Activated naive CD8-positive, alpha-beta T cell treated with anti-CD3 and anti-CD28 coated beads for 36 hours (primary cell): ENCODE data around the gene CDK15. TPM values are rescaled to one million over a fixed set of nuclear protein-coding genes. Genes with fewer than 3 reads are reported as not detected.

ENCODE experiments used
- DNase-seq: peaks from one replicate; pipeline ENCODE4 v3.0.0; 2021
- H3K27ac Mint-ChIP-seq: one replicate; pipeline ENCODE4 v1.8.0; 2022; ENCODE audit warnings: mild to moderate bottlenecking, moderate library complexity, mixed read lengths
- H3K27me3 Mint-ChIP-seq: one replicate; pipeline ENCODE4 v1.8.0; 2022; ENCODE audit warnings: mild to moderate bottlenecking, mixed read lengths
- H3K36me3 Mint-ChIP-seq: one replicate; pipeline ENCODE4 v1.8.0; 2021; ENCODE audit warnings: mild to moderate bottlenecking, mixed read lengths
- H3K4me1 Mint-ChIP-seq: one replicate; pipeline ENCODE4 v1.8.0; 2021; ENCODE audit warnings: mixed read lengths
- H3K4me3 Mint-ChIP-seq: one replicate; pipeline ENCODE4 v1.8.0; 2022; ENCODE audit warnings: mild to moderate bottlenecking, moderate library complexity, mixed read lengths
- H3K9me3 Mint-ChIP-seq: one replicate; pipeline ENCODE4 v1.8.0; 2022; ENCODE audit warnings: mixed read lengths
- total RNA-seq, 2 experiments: library from RNA; stranded (reverse); gene quantifications; one replicate each; pipeline ENCODE4 v1.2.3, GENCODE V29; 2021

Gene CDK15
- total RNA-seq, 2 experiments from 2014 or later, result not detected

GRCh38 chr2:201933792-201934237 lies 127.5 kb downstream of the CDK15 start:
- Mint-ChIP-seq H3K27ac (no peak overlapping the region), H3K4me1 (no peaks in the 10 kb centered on the region), H3K9me3 (no peaks in the 10 kb centered on the region), H3K4me3 (no peak overlapping the region), H3K27me3 (peaks cover 14% of the 10 kb centered on the region), H3K36me3 (no peaks in the 10 kb centered on the region)
- DNase-seq, result no peak

DNA sequence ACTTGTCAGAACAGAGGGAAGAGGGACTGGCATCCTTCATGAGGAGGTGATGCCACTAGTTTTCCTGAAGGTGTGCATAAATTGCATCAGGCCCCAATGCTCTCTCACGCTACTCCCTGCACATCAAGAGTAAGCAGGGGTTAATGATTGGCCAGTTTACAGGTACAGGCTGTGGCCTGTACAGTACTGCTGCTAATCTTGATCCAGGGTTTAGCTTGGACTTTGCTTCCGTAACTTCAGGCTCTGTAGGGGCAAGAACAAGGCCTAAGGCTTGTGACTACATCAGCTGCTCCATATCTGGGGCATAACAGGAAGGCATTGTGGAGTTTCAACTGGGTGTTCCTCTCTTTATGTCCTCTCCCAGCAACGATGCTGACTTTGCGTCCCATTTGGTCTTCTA lies 130.5 kb downstream of the CDK15 start:
- Mint-ChIP-seq H3K27ac (no peak overlapping the region), H3K4me1 (no peaks in the 10 kb centered on the region), H3K27me3 (peaks cover 9% of the 10 kb centered on the region), H3K36me3 (no peaks in the 10 kb centered on the region), H3K4me3 (no peak overlapping the region), H3K9me3 (no peaks in the 10 kb centered on the region)
- no peak for DNase-seq

DNA sequence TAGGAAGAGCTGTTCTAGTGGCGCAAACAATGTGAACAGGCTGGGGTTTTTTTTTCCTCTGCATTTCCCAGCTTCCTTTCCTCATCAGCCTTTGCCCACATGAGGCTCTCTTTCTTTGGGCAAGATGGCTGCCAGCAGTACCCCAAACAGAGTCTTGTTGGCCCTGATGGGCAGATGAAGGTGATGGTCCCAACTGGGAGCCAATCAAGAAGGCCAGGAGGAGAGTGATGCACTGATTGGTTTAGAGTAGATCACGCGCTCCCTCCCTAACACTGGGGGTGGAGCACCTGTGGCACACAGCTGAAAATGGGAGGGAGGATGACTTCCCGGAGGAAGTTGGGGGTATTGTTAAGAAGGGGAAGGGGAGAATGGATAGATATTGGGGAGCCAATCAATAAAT lies 131.0 kb downstream of the CDK15 start:
- Mint-ChIP-seq H3K4me3 (no peak overlapping the region), H3K27me3 (peaks cover 9% of the 10 kb centered on the region), H3K36me3 (no peaks in the 10 kb centered on the region), H3K9me3 (no peaks in the 10 kb centered on the region), H3K27ac (no peak overlapping the region), H3K4me1 (no peaks in the 10 kb centered on the region)
- DNase-seq, result no peak

DNA sequence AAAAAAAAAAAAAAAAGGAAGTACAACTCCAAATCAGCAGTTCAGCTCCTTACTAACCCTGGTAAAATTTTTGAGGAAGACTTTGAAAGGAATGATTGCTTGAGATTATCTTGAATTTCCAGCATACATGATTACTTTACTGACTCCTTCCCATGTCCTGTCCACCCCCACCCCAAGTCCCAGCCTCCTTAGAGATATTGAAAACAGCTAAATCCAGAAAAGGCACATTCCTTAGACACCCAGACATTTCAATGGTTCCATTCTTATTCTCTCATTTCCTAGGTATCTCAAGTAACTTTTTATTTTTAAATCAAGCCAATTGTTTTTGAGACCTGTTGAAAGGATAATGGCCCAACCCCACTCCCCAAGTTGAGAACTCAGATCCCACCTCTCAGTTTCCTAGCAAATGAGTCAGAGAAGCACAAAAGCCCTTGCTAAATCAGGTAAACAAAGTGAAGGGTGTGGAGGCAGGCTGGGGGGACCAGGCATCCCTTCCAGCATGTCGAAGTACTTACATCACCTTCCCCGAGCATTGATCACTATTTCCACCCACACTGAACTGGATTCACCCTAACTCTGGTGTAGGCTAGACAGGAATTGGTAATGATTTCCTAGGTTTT lies 131.9 kb downstream of the CDK15 start:
- Mint-ChIP-seq H3K27me3 (peaks cover 9% of the 10 kb centered on the region), H3K27ac (no peak overlapping the region), H3K4me1 (no peaks in the 10 kb centered on the region), H3K36me3 (no peaks in the 10 kb centered on the region), H3K4me3 (no peak overlapping the region), H3K9me3 (no peaks in the 10 kb centered on the region)
- no peak for DNase-seq

DNA sequence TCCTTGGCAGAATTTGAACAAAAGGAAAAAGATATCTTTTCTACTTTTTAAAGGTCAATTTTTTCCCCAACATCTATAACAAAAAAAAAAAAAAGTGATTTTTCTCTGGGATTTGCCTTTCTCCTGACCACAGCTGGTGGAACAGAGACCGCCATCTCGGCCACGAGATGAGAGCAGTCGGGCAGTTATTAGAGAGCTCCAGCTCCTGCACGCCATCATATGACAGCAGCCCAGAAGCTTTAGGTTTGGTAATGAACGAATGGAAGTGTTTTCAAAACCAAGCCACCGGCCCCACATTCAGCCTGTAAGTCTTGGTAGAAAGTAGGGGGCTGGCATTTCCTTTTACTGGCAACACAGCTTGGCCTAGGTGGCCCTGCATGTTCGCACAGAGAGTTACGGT lies 132.4 kb downstream of the CDK15 start:
- DNase-seq, result no peak
- H3K9me3 Mint-ChIP-seq, result no peaks in the 10 kb centered on the region
- H3K27me3 Mint-ChIP-seq, result peaks cover 6% of the 10 kb centered on the region
- H3K4me3 Mint-ChIP-seq, result no peak overlapping the region
- no peak overlapping the region for H3K27ac Mint-ChIP-seq
- H3K36me3 Mint-ChIP-seq, result no peaks in the 10 kb centered on the region
- no peaks in the 10 kb centered on the region for H3K4me1 Mint-ChIP-seq

GRCh38 chr2:201939453-201939941 lies 133.2 kb downstream of the CDK15 start:
- Mint-ChIP-seq H3K4me1 (no peaks in the 10 kb centered on the region), H3K4me3 (no peak overlapping the region), H3K27ac (no peak overlapping the region), H3K27me3 (peaks cover 6% of the 10 kb centered on the region), H3K36me3 (no peaks in the 10 kb centered on the region), H3K9me3 (no peaks in the 10 kb centered on the region)
- DNase-seq, result no peak

DNA sequence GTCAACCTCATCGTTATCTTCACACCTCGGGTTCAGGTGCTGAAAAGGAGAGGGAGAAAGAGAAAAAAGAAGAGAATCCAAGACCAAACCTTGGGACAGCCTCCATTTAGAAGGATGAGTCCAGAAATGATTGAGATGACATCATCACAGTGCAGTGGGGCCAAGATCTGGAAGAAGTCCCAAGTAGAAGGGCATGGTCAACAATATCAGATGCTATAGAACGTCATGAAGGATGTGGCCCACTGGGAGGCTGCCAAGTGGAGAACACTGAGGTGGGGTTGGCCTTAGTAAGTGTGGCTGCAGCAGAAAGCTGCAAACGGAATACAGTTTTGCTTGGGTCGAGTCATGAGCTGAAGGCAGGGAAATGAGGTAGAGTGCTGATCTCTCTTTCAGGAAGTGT lies 136.2 kb downstream of the CDK15 start:
- H3K27me3 Mint-ChIP-seq, result peaks cover 8% of the 10 kb centered on the region
- H3K4me1 Mint-ChIP-seq, result no peaks in the 10 kb centered on the region
- no peak overlapping the region for H3K4me3 Mint-ChIP-seq
- DNase-seq, result no peak
- H3K9me3 Mint-ChIP-seq, result no peaks in the 10 kb centered on the region
- no peaks in the 10 kb centered on the region for H3K36me3 Mint-ChIP-seq
- no peak overlapping the region for H3K27ac Mint-ChIP-seq

Other genes starting within 250 kb of the CDK15 start
- gene TMEM237, start 163.0 kb upstream of the CDK15 start, total RNA-seq, result 10 to 100 TPM; 18.5 to 20.4 TPM
- gene MPP4, start 107.9 kb upstream of the CDK15 start, total RNA-seq, result not detected
- gene ALS2, start 25.6 kb upstream of the CDK15 start, total RNA-seq, result 10 to 100 TPM; 16.1 to 16.5 TPM
- gene FZD7, start 227.3 kb downstream of the CDK15 start, total RNA-seq, result under 1 TPM; 0.52 to 0.68 TPM